Mesendoderm (in vitro differentiated cells): Measurements from ENCODE around the gene NDUFB1.

ENCODE experiments used
- DNase-seq: peaks from one replicate; pipeline ENCODE4 v3.0.0; 2013
- H2AK5ac ChIP-seq: 2 replicates; pipeline ENCODE4 v1.6.1; 2013; ENCODE audit warnings: low read length, inconsistent platforms
- H2BK120ac ChIP-seq: 2 replicates; pipeline ENCODE4 v1.6.1; 2013; ENCODE audit warnings: low read depth, mild to moderate bottlenecking, low read length, moderate library complexity, mixed read lengths
- H2BK15ac ChIP-seq: replicated peaks from 2 replicates; pipeline ENCODE4 v1.6.1; 2013; ENCODE audit warnings: low read depth, mild to moderate bottlenecking, moderate library complexity
- H2BK5ac ChIP-seq: 2 replicates; pipeline ENCODE4 v1.6.1; 2013; ENCODE audit warnings: low read length, inconsistent platforms
- H3K18ac ChIP-seq: 2 replicates; pipeline ENCODE4 v1.6.1; 2013; ENCODE audit warnings: mild to moderate bottlenecking, low read length, mixed read lengths
- H3K23ac ChIP-seq: one replicate; pipeline ENCODE4 v1.6.1; 2013; ENCODE audit warnings: low read length
- H3K27ac ChIP-seq: 2 replicates; pipeline ENCODE4 v1.5.1; 2013; ENCODE audit warnings: low read depth, mild to moderate bottlenecking, inconsistent platforms, low read length, moderate library complexity
- H3K27me3 ChIP-seq: 2 replicates; pipeline ENCODE4 v1.6.1; 2013; ENCODE audit warnings: low read length, control low read depth, mild to moderate bottlenecking, inconsistent platforms; ENCODE audit not compliant: insufficient read depth, poor library complexity
- H3K36me3 ChIP-seq: 2 replicates; pipeline ENCODE4 v1.6.1; 2013; ENCODE audit warnings: low read length, inconsistent platforms; ENCODE audit not compliant: control insufficient read depth, insufficient read depth
- H3K4ac ChIP-seq: one replicate; pipeline ENCODE4 v1.6.1; 2013; ENCODE audit warnings: low read depth, mild to moderate bottlenecking, low read length, moderate library complexity
- H3K4me1 ChIP-seq: 2 replicates; pipeline ENCODE4 v1.6.1; 2013; ENCODE audit warnings: low read depth, low read length, inconsistent platforms; ENCODE audit not compliant: control insufficient read depth
- H3K4me2 ChIP-seq: 2 replicates; pipeline ENCODE4 v1.6.1; 2013; ENCODE audit warnings: low read length
- H3K4me3 ChIP-seq: 2 replicates; pipeline ENCODE4 v1.5.1; 2013; ENCODE audit warnings: mild to moderate bottlenecking, low read length
- H3K56ac ChIP-seq: one replicate; pipeline ENCODE4 v1.6.1; 2013; ENCODE audit warnings: low read length
- H3K79me1 ChIP-seq: 2 replicates; pipeline ENCODE4 v1.6.1; 2013; ENCODE audit warnings: low read length, inconsistent platforms
- H3K79me2 ChIP-seq: 2 replicates; pipeline ENCODE4 v1.6.1; 2013; ENCODE audit warnings: mild to moderate bottlenecking, low read length; ENCODE audit not compliant: control insufficient read depth, insufficient read depth
- H3K9ac ChIP-seq: 2 replicates; pipeline ENCODE4 v1.6.1; 2013; ENCODE audit warnings: low read length, inconsistent platforms
- H4K5ac ChIP-seq: one replicate; pipeline ENCODE4 v1.6.1; 2013; ENCODE audit warnings: low read length
- H4K8ac ChIP-seq: one replicate; pipeline ENCODE4 v1.6.1; 2013; ENCODE audit warnings: low read depth, mild to moderate bottlenecking, control low read depth, low read length, moderate library complexity
- WGBS: extraction: QIAGEN DNeasy Blood & Tissue Kit; methylation state at CpG from one replicate; pipeline ENCODE4 v1.1.7; 2013; ENCODE audit warnings: low lambda C conversion rate, missing lambda C conversion rate; ENCODE audit not compliant: insufficient coverage; ENCODE audit errors: extremely low coverage; 5-methylcytosine and 5-hydroxymethylcytosine counted together

Gene NDUFB1

DNA sequence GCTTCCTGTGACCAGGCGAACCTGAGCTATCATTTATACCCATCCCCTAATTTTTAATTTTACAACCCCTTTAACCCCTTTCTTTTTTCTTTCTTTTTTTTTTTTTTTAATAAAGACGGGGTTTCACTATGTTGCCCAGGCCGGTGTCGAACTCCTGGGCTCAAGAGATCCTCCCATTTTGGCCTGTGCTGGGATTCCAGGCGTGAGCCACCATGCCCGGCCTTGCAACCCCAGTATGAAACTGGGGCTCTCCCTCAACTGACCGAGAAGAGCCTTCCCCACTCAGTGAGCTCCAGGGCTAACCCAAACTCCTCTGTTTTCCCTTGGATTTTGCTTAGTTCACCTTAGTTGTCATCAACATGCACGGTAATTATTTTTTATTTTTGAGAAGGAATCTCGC, 1.3 kb upstream of the NDUFB1 start:
- Histone ChIP-seq H3K9ac (peak overlapping the region; percentile 97), H2BK5ac (no peak overlapping the region), H2BK120ac (no peak overlapping the region), H2AK5ac (no peak overlapping the region), H3K27me3 (no peaks in the 10 kb centered on the region), H3K79me2 (peaks cover 10% of the 10 kb centered on the region), H3K18ac (peak overlapping the region; percentile 61), H3K4me3 (peak overlapping the region; percentile 90), H3K79me1 (peaks cover 12% of the 10 kb centered on the region), H3K56ac (peak overlapping the region; percentile 98), H3K23ac (no peak overlapping the region), H3K36me3 (no peaks in the 10 kb centered on the region), H3K27ac (no peak overlapping the region), H4K8ac (peak overlapping the region; percentile 43), H3K4me2 (peak overlapping the region; percentile 67), H2BK15ac (no peak overlapping the region), H4K5ac (no peak overlapping the region), H3K4ac (peak overlapping the region; percentile 79), H3K4me1 (no peaks in the 10 kb centered on the region)
- no peak for DNase-seq
- WGBS = no CpG with 5 or more reads among the region's 9 CpGs

DNA sequence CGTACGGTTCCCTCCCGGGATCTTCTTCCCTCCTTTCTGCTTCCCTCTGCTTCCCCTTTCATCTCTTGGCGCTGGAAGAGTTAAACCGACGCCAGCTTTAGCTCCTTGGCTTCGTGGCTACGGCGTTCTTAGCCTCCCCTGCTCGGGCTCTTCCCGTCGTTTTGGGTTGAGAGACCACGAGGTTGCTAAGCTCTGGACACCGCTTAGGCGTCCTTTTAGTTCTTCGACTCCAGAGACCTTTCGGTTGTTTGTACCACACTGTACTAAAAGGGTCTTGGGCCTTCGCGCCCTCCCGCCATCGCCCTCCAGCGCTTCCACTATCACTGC, 808 bp upstream of the NDUFB1 start:
- DNase-seq = peak; percentile 74

DNA sequence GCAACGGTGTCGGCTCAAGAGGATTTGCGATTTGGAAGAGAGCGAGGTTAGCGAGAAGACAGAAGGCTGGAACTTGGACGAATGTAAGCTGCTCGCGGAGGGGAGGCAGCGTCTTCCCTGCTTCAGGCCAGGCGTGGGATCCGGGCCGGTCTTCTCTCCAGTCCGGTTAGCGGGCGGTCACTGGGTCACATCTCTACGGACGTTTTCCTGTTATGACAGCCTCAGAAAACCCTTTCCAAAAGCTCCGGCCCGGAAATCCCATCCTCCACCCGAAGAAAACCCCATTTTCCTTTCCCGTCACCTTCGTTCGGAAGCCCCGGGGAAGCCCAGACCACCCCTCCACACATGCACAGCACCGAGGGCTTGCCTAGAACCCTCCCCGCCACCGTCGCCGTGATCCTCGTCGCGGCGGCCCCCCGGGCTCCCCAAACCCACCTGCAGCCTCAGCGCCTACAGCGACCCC, 268 bp downstream of the NDUFB1 start:
- Histone ChIP-seq H2BK120ac (no peak overlapping the region), H4K5ac (no peak overlapping the region), H3K27ac (peak overlapping the region; percentile 91), H3K4me2 (peak overlapping the region; percentile 77), H3K79me2 (peaks cover 10% of the 10 kb centered on the region), H3K36me3 (peaks cover 2% of the 10 kb centered on the region), H3K56ac (peak overlapping the region; percentile 98), H3K23ac (peak overlapping the region; percentile 73), H3K4me1 (no peaks in the 10 kb centered on the region), H2AK5ac (no peak overlapping the region), H4K8ac (no peak overlapping the region), H3K27me3 (no peaks in the 10 kb centered on the region), H3K4me3 (peak overlapping the region; percentile 94), H3K18ac (peak overlapping the region; percentile 91), H2BK5ac (peak overlapping the region; percentile 79), H2BK15ac (no peak overlapping the region), H3K4ac (no peak overlapping the region), H3K9ac (peak overlapping the region; percentile 97), H3K79me1 (peaks cover 11% of the 10 kb centered on the region)
- no peak for DNase-seq
- no CpG with 5 or more reads among the region's 36 CpGs for WGBS

More for the DNA sequence above, 808 bp upstream of the NDUFB1 start:
- Histone ChIP-seq H3K4me3 (peak overlapping the region; percentile 90), H2BK120ac (peak overlapping the region; percentile 30), H2AK5ac (no peak overlapping the region), H3K4me2 (peak overlapping the region; percentile 59), H3K27ac (peak overlapping the region; percentile 91), H3K18ac (peak overlapping the region; percentile 61), H3K36me3 (no peaks in the 10 kb centered on the region), H2BK5ac (no peak overlapping the region), H3K9ac (peak overlapping the region; percentile 97), H3K56ac (peak overlapping the region; percentile 98), H3K4ac (peak overlapping the region; percentile 84), H3K23ac (no peak overlapping the region), H2BK15ac (no peak overlapping the region), H4K8ac (peak overlapping the region; percentile 43), H3K4me1 (no peaks in the 10 kb centered on the region), H3K79me1 (peaks cover 11% of the 10 kb centered on the region), H3K27me3 (no peaks in the 10 kb centered on the region), H3K79me2 (peaks cover 10% of the 10 kb centered on the region), H4K5ac (no peak overlapping the region)
- no CpG with 5 or more reads among the region's 22 CpGs for WGBS

DNA sequence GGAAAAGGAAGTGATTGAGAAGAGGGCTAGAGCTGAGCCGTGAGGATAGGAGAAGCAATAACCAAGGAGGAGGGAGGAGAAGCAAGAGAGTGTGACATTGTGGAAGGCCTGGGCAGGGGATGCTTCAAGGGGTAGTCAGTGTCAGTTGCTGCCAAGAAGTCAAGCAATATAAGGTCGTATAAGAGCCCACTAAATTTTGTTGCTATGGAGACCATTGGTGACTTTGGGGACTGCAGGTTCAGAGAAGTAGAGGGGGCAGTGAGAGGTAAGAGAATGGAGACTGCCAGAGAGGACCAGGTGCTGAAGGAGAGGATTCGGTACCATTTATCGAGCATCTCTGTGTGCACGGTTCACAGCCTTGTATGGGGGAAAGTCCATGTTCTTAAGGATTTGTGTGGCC, 12.0 kb downstream of the NDUFB1 start:
- Histone ChIP-seq H3K4me2 (no peak overlapping the region), H3K4me1 (no peaks in the 10 kb centered on the region), H3K4me3 (no peak overlapping the region), H2AK5ac (no peak overlapping the region), H3K56ac (no peak overlapping the region), H2BK15ac (no peak overlapping the region), H2BK5ac (no peak overlapping the region), H4K5ac (no peak overlapping the region), H4K8ac (no peak overlapping the region), H2BK120ac (no peak overlapping the region), H3K79me2 (peaks cover 10% of the 10 kb centered on the region), H3K79me1 (no peaks in the 10 kb centered on the region), H3K4ac (no peak overlapping the region), H3K18ac (no peak overlapping the region), H3K23ac (no peak overlapping the region), H3K27me3 (no peaks in the 10 kb centered on the region), H3K9ac (no peak overlapping the region), H3K27ac (no peak overlapping the region), H3K36me3 (no peaks in the 10 kb centered on the region)
- no CpG with 5 or more reads among the region's 5 CpGs for WGBS
- no peak for DNase-seq

DNA sequence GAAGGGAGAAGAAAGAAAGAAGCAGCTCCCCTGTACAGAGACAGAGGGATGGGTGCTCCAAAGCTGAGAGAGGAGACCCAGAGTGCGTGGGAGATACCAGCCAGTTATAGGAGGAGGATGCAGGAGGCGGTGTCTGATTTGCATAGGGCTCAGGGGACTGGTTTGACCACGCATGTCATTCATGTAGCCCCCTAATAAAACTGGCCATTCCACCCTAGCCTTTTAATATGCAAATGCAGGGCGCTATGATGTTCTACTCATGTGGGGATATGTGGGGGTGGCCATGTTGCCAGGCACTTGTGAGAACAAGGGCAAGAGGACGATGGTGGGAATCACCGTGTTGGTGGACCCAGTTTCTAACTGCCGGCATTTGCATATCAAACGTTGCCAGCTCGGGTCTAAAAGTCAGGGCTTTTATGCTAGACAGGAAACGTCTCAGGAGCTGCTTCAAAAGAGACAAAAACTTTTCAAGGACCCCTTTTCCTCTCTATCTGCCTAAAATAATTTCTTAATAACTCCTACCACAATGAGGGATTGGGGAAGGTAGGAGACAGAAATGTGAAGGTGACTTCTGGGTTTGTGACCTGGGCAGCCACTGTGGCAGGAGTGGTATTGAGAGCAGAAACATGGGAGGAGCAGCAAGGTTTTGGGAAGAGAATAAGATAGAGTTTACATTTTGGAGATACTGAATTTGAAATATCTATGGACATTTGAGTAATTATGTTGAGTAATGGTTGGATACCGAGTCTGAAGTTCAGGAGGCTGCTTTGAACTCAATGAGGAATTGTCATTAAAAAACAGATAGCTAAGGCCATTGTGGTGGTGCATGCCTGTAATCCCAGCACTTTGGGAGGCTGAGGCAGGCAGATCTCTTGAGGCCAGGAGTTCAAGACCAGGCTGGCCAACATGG, 12.9 kb downstream of the NDUFB1 start:
- no peak overlapping the region for H3K18ac ChIP-seq
- no peak overlapping the region for H2AK5ac ChIP-seq
- H3K9ac ChIP-seq = peak overlapping the region; percentile 19
- WGBS = no CpG with 5 or more reads among the region's 11 CpGs
- no peak overlapping the region for H2BK5ac ChIP-seq
- H3K27ac ChIP-seq = no peak overlapping the region
- H3K4me1 ChIP-seq = no peaks in the 10 kb centered on the region
- no peak overlapping the region for H4K8ac ChIP-seq
- H3K4ac ChIP-seq = peak overlapping the region; percentile 3
- peak; percentile 46 for DNase-seq
- H3K79me2 ChIP-seq = peaks cover 17% of the 10 kb centered on the region
- H3K23ac ChIP-seq = no peak overlapping the region
- no peak overlapping the region for H2BK120ac ChIP-seq
- H2BK15ac ChIP-seq = no peak overlapping the region
- H3K79me1 ChIP-seq = no peaks in the 10 kb centered on the region
- no peaks in the 10 kb centered on the region for H3K27me3 ChIP-seq
- no peak overlapping the region for H3K4me3 ChIP-seq
- H3K56ac ChIP-seq = peak overlapping the region; percentile 18
- no peaks in the 10 kb centered on the region for H3K36me3 ChIP-seq
- peak overlapping the region; percentile 6 for H3K4me2 ChIP-seq
- peak overlapping the region; percentile 60 for H4K5ac ChIP-seq
